ENCODE results near the gene NFATC3. TPM values are rescaled to one million over a fixed set of nuclear protein-coding genes. Genes with fewer than 3 reads are reported as not detected.

NFATC3 gene
- total and polyA plus RNA-seq, 2 donors (not counting 1 experiment from before 2014, with no cell fraction given) = 33.4 to 115 TPM

- Mint-ChIP-seq H3K4me1 (peaks cover 32% of the 10 kb centered on the region), H3K27me3 (no peaks in the 10 kb centered on the region), H3K9me3 (ENCODE audit: insufficient read depth) (no peaks in the 10 kb centered on the region), H3K27ac (peak within 1 kb of the TSS; percentile 50), H3K4me3 (peak within 1 kb of the TSS; percentile 97)
- H3K4me1 ChIP-seq (ENCODE audit: control insufficient read depth in 2 of 2, insufficient read depth in 2 of 2, low read length in 2 of 2) = peaks cover 25 to 33% of the 10 kb centered on the region in 2 donors
- peak within 1 kb of the TSS; percentile 99 for H3K4me2 ChIP-seq (replicated peaks; ENCODE audit: low read depth, low read length, poor library complexity, severe bottlenecking)
- H3K4me3 ChIP-seq (ENCODE audit: control extremely low read depth in 1 of 5, extremely low read depth in 1 of 5, insufficient read depth in 1 of 5, low read depth in 2 of 5, low read length in 4 of 5) = peak within 1 kb of the TSS; percentile 78 to 97 (median 96)
- H3K9ac ChIP-seq (ENCODE audit: low read length) = peak within 1 kb of the TSS; percentile 94
- TF ChIP-seq, protein P1, sequence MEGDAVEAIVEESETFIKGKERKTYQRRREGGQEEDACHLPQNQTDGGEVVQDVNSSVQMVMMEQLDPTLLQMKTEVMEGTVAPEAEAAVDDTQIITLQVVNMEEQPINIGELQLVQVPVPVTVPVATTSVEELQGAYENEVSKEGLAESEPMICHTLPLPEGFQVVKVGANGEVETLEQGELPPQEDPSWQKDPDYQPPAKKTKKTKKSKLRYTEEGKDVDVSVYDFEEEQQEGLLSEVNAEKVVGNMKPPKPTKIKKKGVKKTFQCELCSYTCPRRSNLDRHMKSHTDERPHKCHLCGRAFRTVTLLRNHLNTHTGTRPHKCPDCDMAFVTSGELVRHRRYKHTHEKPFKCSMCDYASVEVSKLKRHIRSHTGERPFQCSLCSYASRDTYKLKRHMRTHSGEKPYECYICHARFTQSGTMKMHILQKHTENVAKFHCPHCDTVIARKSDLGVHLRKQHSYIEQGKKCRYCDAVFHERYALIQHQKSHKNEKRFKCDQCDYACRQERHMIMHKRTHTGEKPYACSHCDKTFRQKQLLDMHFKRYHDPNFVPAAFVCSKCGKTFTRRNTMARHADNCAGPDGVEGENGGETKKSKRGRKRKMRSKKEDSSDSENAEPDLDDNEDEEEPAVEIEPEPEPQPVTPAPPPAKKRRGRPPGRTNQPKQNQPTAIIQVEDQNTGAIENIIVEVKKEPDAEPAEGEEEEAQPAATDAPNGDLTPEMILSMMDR (IDR thresholded peaks at IDR 0.05) = no peak
- TF ChIP-seq EZH2 (IDR thresholded peaks at IDR 0.05; ENCODE audit: borderline replicate concordance, insufficient read depth, low read depth, low read length, poor library complexity, severe bottlenecking) = no peak
- ATAC-seq (ENCODE audit: low read depth) = peak; percentile 98
- DNase-seq = peak; percentile 97
- ChIA-PET CTCF (interaction anchor here (0.7 to 9.1 kb wide), 6 partner anchors 8 to 275 kb away, joined by 3 to 109 read pairs (median 8); no protein-coding TSS in a partner anchor), POLR2A (interaction anchor here (0.6 to 1.2 kb wide), 3 partner anchors 17 to 160 kb away, joined by 3 to 6 read pairs (median 3); partner anchors contain the start of genes PRMT7 and SLC7A6OS)
- under 1% methylated on average over 72 of the region's 75 CpGs for WGBS (ENCODE audit: insufficient coverage)
- intact Hi-C loops (cut with micrococcal nuclease) = loop anchor here (1.0 to 5.0 kb wide), 4 partner anchors 8 to 65 kb away; partner anchors contain the start of genes SLC7A6 and SLC7A6OS
- H4K20me1 ChIP-seq (ENCODE audit: control insufficient read depth, insufficient read depth, low read length, poor library complexity, severe bottlenecking) = peaks cover 9% of the 10 kb centered on the region
- H3K9me3 ChIP-seq (ENCODE audit: control extremely low read depth in 1 of 3, control insufficient read depth in 2 of 3, insufficient read depth in 1 of 3, low read length in 2 of 3) = no peaks in the 10 kb centered on the region
- H2AFZ ChIP-seq (ENCODE audit: insufficient read depth, low read depth, low read length, poor library complexity, severe bottlenecking) = peak within 1 kb of the TSS; percentile 99
- H3K27me3 ChIP-seq (replicated peaks in 1 of 4; ENCODE audit: control extremely low read depth in 1 of 4, control insufficient read depth in 3 of 4, insufficient read depth in 4 of 4, low read length in 3 of 4) = no peaks in the 10 kb centered on the region
- H3K27ac ChIP-seq (ENCODE audit: low read length in 2 of 2) = peak within 1 kb of the TSS; percentile 12 to 28
- H3K79me2 ChIP-seq (ENCODE audit: control insufficient read depth, insufficient read depth, low read length) = peaks cover 34% of the 10 kb centered on the region
- H3K36me3 ChIP-seq (replicated peaks in 1 of 2; ENCODE audit: control extremely low read depth in 1 of 2, control insufficient read depth in 1 of 2, extremely low read depth in 1 of 2, insufficient read depth in 2 of 2, low read length in 1 of 2) = peaks cover 0 to 4% of the 10 kb centered on the region in 2 experiments
These were observed 160.0 kb downstream of the NFATC3 start, which contains the start of gene PLA2G15 for GRCh38 chr16:68244903-68245853. Gene PLA2G15 (plus strand): TSS chr16:68245373. CDS start chr16:68245427, 54 bp downstream.

Data from B cell (primary cell).